Non-pigmented ciliary epithelial cell (primary cell): ENCODE data around the gene SYNM.
"Not testable (repeated sequence)": the region's sequence is repeated elsewhere in the genome, so short reads cannot be mapped to it uniquely, and the experiment has no call there.

Experiments
- DNase-seq: peaks from one replicate; pipeline ENCODE4 v3.0.0-alpha.2; 2010; ENCODE audit warnings: low read depth

The SYNM gene, protein sequence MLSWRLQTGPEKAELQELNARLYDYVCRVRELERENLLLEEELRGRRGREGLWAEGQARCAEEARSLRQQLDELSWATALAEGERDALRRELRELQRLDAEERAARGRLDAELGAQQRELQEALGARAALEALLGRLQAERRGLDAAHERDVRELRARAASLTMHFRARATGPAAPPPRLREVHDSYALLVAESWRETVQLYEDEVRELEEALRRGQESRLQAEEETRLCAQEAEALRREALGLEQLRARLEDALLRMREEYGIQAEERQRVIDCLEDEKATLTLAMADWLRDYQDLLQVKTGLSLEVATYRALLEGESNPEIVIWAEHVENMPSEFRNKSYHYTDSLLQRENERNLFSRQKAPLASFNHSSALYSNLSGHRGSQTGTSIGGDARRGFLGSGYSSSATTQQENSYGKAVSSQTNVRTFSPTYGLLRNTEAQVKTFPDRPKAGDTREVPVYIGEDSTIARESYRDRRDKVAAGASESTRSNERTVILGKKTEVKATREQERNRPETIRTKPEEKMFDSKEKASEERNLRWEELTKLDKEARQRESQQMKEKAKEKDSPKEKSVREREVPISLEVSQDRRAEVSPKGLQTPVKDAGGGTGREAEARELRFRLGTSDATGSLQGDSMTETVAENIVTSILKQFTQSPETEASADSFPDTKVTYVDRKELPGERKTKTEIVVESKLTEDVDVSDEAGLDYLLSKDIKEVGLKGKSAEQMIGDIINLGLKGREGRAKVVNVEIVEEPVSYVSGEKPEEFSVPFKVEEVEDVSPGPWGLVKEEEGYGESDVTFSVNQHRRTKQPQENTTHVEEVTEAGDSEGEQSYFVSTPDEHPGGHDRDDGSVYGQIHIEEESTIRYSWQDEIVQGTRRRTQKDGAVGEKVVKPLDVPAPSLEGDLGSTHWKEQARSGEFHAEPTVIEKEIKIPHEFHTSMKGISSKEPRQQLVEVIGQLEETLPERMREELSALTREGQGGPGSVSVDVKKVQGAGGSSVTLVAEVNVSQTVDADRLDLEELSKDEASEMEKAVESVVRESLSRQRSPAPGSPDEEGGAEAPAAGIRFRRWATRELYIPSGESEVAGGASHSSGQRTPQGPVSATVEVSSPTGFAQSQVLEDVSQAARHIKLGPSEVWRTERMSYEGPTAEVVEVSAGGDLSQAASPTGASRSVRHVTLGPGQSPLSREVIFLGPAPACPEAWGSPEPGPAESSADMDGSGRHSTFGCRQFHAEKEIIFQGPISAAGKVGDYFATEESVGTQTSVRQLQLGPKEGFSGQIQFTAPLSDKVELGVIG (N-terminal part only)

DNA sequence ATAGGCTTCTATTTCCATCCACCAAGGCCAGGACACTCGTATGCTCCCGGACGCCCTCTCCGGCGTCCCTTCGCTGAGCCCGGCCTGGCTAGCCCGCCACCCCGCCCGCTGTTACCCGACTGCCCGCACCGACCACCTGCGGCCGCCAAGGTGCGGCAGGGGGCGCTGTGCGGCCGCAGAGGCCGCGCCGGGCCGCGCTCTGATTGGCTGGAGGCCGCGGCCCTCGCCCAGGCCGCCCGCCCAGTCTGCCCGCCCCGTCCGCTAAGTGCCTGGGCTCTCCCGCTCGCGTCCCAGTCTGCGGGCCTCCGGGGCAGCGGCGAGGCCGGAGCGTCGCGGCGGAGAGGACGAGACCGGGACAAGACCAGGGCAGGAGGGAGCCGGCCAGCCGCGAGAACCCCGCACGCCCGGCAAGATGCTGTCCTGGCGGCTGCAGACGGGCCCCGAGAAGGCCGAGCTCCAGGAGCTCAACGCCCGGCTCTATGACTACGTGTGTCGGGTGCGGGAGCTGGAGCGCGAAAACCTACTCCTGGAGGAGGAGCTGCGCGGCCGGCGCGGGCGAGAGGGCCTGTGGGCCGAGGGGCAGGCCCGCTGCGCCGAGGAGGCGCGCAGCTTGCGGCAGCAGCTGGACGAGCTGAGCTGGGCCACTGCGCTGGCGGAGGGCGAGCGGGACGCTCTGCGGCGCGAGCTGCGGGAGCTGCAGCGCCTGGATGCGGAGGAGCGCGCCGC is at the start of gene SYNM:
Gene SYNM, plus strand, starts transcription at position 293 of the 726 bp plus-strand sequence. Its CDS starts 120 bp downstream, at position 413.
- DNase-seq = no peak

DNA sequence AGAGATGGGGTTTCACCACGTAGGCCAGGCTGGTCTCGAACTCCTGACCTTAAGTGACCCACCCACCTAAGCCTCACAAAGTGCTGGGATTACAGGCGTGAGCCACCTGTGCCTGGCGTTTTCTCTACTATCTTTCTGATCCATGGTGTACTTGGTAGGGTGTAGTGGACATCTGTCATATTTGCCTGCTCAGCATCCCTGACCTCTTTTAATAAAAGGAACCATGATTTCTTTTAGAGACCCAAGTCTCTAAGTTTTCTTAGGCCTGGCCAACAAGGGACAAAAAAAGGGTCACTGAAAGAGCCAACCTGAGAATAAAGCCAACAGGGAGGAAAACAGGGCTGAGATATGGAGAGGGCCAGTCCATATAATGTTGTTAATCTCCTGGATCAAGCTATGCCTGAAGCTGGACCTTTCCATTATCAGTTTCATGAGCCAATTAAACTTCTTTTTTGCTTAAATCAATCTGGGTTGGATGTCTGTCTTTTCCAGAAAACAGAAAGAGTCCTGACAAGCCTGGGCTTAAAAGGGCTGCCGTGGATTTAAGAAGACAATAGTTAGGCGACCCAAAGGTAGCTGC is 49.2 kb upstream of the SYNM start:
- DNase-seq = no peak

DNA sequence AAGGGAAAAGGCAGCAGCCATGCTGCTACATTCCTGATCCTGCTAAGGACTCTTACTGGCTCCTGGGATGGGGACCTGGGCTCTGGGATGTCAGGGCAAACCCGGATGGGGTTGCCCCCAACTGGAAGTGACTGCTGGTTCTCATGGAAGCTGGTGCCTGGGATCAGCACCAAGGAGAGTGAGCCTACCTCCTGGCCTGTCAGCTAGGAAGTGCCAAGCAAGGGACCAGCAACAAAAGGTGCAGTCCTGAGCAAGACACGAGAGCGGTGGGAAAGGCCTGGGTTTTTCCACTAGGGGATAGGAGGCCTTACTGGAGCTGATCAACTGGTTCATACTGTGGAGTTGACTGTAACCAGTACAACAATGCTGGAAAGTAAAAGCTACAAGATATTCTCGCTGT is 47.9 kb upstream of the SYNM start:
- no peak for DNase-seq

DNA sequence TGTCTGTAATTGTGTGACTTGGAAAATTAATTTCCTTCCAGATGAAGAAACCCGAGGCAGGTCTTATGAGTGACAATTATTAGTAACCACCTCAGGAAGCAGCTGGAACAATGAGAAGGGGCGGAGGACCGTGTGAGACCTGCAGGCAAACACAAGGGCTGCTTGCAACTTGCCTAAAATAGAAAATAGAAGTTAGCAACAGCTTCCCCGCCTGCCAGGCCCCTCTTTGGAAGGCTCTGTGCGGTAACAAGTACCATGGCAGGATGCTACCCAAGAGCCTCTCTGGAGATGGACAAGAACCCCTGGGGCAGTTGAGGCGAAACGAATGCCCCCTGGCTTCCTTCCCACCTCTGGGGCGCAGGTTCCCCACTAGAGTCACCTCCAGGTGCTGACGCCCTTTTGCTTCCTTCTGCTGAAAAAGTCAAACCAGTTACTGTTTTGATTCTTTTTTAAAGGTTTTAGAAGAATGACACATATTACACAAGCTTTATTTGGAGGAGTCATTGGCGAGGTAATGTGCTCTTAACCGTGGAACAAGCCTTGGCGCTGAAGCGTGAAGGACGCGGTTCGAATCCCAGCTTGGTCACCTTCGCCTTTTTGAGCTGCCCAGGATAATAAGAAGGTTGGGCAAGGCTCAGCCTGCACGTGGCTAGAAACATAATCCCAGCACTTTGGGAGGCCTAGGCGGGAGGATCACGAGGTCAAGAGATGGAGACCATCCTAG is 47.0 kb upstream of the SYNM start:
- DNase-seq = no peak

DNA sequence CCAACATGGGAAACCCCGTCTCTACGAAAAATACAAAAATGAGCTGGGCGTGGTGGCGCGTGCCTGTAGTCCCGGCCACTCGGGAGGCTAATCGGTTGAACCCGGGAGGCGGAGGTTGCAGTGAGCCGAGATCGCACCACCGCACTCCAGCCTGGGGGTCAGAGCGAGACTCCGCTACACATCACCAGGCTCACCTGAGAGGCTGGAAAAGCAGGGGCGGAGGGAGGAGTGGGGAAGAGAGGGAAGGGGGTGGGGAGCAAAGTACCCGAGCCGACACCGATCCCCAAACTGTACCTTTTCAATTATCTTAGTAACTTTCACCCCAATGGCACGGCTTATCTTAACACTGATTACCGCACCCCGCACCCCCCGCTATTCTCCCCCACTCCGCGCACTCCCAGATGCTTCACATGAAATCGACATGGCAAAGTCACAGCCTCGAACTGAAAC is 46.4 kb upstream of the SYNM start:
- DNase-seq = no peak

DNA sequence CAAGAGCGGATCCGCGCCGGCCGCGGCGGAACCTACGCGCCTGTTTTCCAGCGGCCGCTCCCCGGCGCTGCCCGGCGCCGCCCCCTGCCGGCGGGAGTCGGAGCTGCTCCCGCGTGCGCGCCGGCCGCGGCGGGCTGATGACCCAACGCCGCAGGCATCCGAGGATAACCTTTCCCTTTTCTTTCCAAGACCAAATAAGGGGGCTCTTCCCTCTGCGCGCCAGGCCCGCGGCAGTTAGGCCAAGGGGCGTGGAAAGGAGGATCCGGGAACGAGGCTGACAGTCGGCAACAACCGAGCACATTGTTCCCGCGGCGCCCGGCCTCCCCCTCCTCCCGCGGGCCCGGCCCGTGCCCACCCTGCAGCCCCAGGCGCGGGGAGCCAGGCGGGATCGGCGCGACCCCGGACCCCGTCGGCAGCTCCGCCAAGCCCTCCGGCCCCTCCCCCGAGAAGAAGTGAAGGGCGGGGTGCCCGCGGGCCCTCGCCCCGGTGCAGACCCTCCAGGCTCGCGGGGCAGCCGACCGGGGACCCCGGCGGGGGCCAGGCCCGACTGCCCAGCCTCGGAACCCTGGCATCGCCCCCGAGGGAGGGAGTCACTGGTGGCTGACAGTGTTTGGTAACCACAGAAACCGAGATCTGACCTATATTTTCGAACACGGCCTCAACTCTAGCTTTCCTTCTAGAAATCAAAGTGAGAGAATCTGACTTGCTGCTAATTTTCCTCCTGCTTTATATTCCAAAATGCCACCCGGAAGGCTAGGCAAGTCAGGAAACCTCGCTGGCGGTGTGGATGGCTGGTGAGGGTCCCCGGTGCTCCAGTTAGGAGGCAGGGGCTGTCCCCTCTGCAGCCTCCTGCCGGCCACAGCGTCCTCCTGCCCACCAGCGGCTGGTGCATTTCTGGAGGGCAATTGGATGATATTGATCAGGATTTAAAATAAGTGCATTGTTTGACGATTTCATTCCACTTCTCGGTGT is 45.6 kb upstream of the SYNM start:
- DNase-seq = no peak

DNA sequence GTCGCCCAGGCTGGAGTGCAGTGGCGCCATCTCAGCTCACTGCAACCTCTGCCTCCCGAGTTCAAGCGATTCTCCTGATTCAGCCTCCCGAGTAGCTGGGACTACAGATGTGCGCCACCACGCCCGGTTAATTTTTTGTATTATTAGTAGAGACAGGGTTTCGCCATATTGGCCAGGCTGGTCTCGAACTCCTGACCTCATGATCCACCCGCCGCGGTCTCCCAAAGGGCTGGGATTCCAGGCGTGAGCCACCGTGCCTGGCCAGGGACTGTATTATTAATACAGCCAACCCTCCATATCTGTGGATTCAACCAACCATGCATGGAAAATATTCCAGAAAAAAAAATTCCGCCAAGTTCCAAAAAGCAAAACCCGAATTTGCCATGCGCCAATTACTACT is 44.7 kb upstream of the SYNM start:
- DNase-seq = not testable (repeated sequence)

DNA sequence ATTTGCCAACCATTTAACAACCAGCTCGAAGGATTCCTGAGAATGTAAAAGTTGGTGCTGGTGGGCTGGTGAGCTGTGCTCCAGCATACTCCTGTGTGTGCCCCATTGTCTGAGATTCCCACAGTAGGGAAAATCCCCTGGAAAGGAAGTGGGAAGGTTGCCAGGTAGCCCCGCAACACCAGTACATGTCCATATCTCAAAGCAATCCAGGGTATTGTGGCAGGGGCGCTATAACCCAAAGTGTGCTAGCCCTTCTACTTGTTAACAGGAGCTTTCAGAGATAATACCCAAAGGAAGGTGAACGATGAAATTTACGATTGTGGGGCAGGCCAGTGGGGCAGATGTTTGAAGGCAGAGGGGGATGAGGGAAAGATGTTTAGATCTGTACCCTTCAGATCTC is 42.7 kb upstream of the SYNM start:
- no peak for DNase-seq

DNA sequence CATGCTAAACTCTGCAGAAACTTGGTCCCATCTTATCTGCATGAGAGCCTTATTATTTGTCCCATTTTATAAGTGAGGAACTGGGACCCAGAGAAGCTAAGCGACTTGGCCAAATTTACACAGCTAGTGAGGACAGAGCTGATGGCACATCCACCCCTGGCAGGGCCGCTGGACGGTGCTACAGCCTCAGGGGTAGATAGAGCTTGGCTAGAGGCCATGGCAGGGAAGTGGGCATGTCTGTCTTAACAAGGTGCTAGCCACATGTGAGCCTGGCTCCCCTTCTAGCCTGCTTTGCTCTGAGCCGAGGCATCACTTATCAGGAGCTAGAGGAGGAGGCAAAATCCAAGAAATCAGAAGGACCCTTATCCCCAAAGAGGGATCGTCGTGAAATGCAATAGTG is 36.7 kb upstream of the SYNM start:
- no peak for DNase-seq

DNA sequence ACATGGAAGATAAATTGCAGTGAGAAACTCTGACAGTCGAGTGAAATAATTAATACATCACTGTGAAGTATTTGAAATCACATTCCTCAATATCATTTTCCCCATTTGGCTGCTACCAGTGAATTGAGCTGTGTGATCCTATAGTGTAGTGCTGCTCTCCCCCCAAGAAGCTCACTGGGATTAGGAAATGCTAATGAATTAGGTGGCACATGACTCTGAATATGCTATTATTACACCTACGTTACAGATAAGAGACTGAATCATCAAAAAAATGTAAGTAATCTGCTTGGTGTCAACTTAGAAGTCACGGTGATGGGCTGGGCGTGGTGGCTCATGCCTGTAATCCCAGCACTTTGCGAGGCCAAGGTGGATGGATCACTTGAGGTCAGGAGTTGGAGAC is 34.7 kb upstream of the SYNM start:
- no peak for DNase-seq

DNA sequence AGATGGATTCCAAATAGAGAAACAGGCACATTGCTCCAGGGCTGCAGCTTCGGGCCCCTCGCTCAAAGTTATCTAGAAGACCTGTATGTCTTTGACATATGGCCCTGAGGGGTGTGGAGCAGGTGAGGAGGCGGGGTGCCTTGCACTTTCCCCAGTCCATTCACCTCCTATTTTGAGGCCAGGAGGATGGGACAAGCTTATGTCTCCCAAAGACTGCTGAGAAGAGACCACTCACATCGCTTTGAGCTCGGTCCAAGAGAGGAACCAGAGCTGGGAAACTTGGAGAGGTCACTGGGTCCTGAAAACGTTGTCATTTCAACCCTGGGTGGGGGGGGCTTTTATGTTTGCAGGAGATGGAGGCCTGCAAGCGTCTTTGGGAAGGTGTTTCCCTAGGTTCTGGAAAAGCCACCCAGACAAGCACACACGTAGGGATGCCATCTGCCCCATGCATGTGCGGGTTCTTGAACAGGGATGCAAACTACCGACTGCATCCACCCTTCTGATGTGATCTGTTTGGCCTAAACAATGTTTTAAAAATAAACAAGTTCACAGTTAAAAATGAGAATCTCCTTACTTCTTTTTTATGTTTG is 33.7 kb upstream of the SYNM start:
- DNase-seq = no peak

DNA sequence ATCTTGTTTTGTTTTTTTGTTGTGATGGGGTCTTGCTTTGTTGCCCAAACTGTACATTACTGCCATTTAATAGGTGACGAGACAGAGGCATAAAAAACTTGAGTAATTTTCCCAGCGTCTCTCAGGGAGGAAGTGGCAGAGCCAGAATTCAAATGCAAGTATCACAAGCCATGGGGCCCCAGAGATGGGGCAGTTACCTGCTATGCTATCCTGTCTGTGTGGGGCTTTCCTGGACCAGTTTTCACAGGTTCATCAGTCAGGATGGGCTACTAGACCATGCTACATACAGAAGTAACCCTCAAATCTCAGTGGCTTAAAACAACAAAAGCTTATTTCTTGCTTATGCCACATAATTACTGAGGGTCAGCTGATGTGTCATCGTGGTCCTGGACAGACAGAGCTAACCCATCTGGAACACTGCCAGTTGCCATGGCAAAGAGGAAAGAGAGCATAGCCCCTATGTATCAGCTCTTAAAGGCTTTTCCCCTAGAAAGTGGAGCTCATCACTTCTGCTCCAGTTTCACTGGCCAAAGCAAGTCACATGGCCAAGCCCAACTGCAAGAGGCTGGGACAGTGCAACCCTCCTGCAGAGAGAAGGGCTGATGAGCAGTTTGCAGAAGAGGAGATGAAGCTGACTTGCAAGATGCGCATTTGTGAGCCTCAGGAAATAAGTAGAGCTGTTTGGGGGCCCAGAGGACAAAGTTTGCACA is 31.7 kb upstream of the SYNM start:
- DNase-seq = no peak

DNA sequence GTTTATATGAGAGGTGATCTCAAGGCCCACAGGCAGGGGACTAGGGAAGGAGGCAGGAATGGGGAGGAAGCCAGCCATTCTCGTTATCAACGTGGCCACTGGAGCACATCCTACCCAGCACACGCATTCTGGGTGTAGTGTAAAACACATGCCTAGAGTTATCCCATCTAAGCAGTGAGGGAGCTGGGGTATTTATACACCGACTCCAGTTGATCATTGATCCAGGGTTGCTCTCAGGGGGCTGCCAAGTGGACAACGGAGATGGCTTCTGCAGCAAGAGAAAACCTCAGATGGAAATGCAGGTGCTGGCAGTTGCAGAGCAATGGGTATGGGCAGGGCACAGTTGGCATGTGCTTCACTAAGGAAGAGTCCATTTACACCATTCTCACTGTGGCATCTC is 30.4 kb upstream of the SYNM start:
- no peak for DNase-seq

DNA sequence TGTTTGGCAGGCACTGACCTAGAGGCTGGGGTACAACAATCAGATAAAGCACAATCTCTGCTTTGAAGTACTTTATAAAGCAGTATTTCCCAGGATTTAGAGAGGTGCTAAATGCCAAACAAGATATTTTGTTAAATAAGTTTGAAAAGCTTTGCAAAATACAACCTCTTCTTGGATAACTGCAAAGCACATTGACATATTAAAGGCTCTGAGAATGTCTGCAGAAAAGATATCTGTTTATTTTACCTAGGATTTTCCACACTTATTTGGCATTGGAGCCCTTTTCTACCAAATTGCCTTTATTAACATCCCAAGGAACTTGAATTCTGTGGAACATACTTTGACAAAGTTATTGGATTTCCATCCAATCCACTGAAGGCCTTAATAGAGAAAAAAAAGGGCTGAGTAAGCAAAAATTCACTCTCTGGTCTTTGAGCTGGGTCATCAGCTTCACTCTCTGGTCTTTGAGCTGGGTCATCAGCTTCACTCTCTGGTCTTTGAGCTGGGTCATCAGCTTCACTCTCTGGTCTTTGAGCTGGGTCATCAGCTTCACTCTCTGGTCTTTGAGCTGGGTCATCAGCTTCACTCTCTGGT is 29.7 kb upstream of the SYNM start:
- DNase-seq = not testable (repeated sequence)

DNA sequence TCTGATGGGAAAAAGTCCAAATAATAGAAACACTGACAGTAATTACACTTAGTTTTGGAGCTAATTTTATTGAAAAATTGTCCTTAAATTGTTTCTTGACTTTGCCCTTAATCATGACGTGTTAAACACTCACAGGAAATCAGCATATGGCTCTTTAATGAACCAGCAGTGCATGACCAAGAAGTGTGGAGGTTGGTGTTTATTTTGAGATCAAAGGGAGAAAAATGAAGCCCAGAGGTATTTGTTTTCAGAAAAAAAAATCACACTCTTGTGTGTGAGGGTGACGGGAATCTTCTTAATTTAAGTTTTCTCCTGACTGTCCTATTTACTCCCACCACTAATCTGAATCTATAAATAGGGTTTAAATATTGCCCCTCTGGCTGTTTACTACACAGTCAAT is 28.8 kb upstream of the SYNM start:
- no peak for DNase-seq

DNA sequence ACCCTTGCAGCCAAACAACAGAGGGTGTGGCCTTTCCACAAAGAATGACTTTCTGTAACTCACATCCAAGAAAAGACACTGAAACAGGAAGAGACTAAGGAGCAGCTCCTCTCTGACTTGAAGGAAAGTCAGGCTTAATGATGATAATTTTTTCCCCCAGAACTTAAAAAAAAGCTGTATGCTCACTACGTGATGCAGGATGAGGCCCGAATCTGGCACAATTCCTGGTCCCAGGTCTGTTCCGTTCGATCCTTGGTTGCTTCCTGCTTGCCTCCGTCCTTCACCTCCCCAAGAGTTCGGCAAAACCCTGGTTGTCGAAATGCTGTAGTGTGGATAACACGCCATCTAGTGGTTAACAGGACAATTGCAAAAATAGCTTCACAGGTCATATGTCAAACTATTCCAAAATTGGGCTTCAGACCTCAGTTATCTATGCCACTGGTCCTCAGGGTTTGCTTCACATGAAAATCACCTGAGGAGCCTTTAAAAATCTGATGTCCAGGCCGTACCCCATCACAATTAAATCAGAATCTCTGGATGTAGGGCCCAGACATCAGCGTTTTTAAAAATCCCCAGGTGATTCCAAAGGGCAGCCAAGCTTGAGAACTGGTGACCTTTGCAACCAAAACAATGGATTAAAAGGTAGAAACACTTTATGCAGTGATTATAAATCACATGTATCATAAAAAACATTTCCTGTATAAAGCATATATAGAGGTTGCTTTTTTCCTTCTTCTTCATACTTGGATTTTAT is 28.1 kb upstream of the SYNM start:
- DNase-seq = peak; percentile 51

DNA sequence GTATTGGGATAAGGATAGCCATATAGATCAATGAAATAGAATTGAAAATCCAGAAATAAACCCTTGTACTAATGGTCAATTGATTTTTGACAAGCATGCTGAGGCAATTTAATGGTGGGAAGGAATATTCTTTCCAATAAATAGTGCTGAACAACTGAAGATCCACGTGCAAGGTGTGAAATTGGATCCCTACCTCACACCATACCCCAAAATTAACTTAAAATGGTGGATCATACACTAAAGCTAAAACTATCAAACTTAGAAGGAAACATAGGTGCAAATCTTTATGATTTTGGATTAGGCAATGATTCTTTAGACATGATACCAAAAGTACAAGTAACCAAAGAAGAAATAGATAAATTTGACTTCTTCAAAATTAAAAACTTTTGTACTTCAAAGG is 22.1 kb upstream of the SYNM start:
- DNase-seq = no peak
